ENCODE results near the gene ATPAF2.

GRCh38 chr17:18020971-18021370, 18.0 kb downstream of the ATPAF2 start:
- TF ChIP-seq CTCF (conservative IDR thresholded peaks at IDR 0.05) (no peak), EZH2 (IDR thresholded peaks at IDR 0.05; ENCODE audit: low read depth) (no peak)

Data from PC-9 (cell line).